BLaER1 treated with 17β-estradiol and CSF1 and Interleukin-3, amounts not matched to agents 10 nM and 100 nM (cell line): ENCODE data around the gene ENO1.
"Not testable (repeated sequence)": the region's sequence is repeated elsewhere in the genome, so short reads cannot be mapped to it uniquely, and the experiment has no call there.

Experiments used
- H3K27ac ChIP-seq, 11 experiments: shearing (Covaris generic); formaldehyde crosslinking; 2 replicates each; pipeline ENCODE4 v1.8.1; 2022
- H3K27me3 ChIP-seq, 11 experiments: shearing (Covaris generic); formaldehyde crosslinking; 2 replicates each; pipeline ENCODE4 v1.8.1; 2022
- H3K36me3 ChIP-seq, 11 experiments: shearing (Covaris generic); formaldehyde crosslinking; 2 replicates each; pipeline ENCODE4 v1.8.1; 2022
- H3K4me1 ChIP-seq, 10 experiments: shearing (Covaris generic); formaldehyde crosslinking; 2 replicates each; pipeline ENCODE4 v1.8.1; 2022
- H3K4me2 ChIP-seq, 11 experiments: shearing (Covaris generic); formaldehyde crosslinking; 2 replicates each; pipeline ENCODE4 v1.8.1; 2022
- H3K4me3 ChIP-seq, 10 experiments: shearing (Covaris generic); formaldehyde crosslinking; 2 replicates each; pipeline ENCODE4 v1.8.1; 2022
- H3K9ac ChIP-seq, 11 experiments: shearing (Covaris generic); formaldehyde crosslinking; 2 replicates each; pipeline ENCODE4 v1.8.1; 2022
- H3K9me3 ChIP-seq, 11 experiments: shearing (Covaris generic); formaldehyde crosslinking; replicated peaks in 1 of 11; 2 replicates each; pipeline ENCODE4 v1.8.1; 2022
- H4K20me1 ChIP-seq, 11 experiments: shearing (Covaris generic); formaldehyde crosslinking; 2 replicates each; pipeline ENCODE4 v1.8.1; 2022
- Cebpa-rat ChIP-seq, 11 experiments: shearing (Covaris generic); IDR thresholded peaks; 2 replicates each; pipeline ENCODE4 v1.8.1; 2022

Gene ENO1

DNA sequence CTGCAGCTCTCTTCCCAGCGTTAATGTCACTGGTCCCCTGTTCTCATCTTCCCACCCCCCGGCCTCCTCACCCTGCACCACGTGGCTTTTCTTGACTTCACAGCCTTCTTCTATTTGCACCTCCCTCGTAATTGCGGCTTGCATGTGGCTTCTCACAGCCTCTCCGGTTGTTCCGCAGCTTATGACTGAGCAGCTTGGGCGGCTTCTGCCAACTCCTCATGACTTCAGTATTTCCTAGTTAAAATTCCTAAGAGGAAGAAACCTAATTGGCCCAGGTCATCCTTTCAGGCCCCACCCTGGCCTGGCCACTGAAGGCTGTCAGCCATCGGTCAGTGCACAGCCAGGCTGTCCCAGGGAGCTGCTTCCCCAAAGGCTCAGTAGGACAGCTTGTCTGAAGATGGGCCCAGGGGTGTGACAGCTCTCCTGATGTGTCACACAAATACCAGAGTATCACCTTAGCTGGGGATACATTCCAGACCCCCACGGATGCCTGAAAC, 52.5 kb downstream of the ENO1 start:
- no peak overlapping the region for H3K4me3 ChIP-seq
- no peaks in the 10 kb centered on the region for H3K27me3 ChIP-seq
- peaks cover 24 to 54% (median 35%) of the 10 kb centered on the region in 10 experiments for H3K4me1 ChIP-seq
- no peak overlapping the region for H3K4me2 ChIP-seq
- H3K9me3 ChIP-seq, result no peaks in the 10 kb centered on the region
- H3K36me3 ChIP-seq, result no peaks in the 10 kb centered on the region
- H3K9ac ChIP-seq, result no peak overlapping the region
- no peak for TF ChIP-seq Cebpa-rat (IDR thresholded peaks at IDR 0.05)
- no peaks in the 10 kb centered on the region for H4K20me1 ChIP-seq
- H3K27ac ChIP-seq, result no peak overlapping the region

DNA sequence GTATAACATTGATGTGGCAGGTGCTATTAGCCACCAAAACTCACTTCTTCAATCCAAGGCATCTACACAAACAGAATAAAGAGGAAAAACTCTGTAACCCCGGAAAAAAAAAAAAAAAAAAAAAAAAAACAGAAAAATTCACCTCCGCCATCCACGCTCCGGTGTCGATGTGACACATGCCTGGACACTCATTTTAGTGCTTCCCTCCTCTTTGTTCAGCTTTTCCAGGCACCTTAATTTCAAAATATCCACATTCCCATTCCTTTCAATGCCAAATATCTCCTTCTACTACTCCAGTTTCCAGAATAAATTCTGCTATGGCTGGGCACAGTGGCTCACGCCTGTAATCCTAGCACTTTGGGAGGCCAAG, 55.2 kb downstream of the ENO1 start:
- no peak for TF ChIP-seq Cebpa-rat (IDR thresholded peaks at IDR 0.05)
- Histone ChIP-seq H3K36me3 (no peaks in the 10 kb centered on the region), H3K4me1 (peaks cover 20 to 64% (median 33%) of the 10 kb centered on the region in 10 experiments), H3K27me3 (no peaks in the 10 kb centered on the region), H3K4me2 (peak overlapping the region in 6 of 11 experiments; percentile 36 to 87 (median 76); a peak in 10 of 22 replicates), H3K9ac (peak overlapping the region in 3 of 11 experiments; percentile 25 to 55 (median 35); a peak in 5 of 22 replicates), H3K9me3 (no peaks in the 10 kb centered on the region), H3K27ac (peak overlapping the region in 4 of 11 experiments; percentile 41 to 78 (median 62); a peak in 7 of 22 replicates), H3K4me3 (no peak overlapping the region), H4K20me1 (no peaks in the 10 kb centered on the region)

DNA sequence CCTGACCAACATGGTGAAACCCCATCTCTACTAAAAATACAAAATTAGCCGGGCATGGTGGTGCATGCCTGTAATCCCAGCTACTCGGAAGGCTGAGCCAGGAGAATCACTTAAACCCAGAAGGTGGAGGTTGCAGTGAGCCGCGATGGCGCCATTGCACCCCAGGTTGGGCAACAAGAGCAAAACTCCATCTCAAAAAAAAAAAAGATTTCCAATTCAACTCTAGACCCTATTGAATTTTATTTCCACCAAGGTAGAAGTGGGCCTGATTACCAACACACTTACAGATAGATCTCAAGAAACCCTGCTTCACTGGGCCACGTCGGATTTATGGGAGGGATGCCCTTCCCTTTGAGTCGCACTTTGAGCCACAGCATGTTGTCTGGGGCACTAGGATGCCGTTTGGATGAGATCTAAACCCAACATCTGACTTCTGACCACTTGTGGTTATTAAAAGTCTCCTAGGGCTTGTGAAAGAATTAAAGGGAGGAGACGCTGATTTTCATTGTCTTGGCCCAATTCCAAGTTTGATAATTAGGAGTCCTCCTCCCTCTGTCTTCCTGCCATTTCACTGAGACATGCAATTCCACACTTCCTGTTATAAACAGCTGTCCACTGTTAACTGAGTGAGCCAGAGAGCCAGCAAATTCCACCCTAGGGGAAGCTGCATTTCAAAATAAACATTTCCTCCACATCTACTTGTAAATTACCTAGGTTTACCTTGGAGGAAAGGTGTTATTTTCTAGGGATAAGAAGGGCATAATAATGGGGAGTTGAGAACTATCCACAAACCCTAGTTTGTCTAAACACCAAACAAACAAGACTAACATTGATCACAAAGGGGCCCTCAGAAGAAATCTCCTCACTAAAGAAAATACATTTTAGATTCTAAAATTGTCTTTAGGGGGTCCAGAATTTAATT, 55.9 kb downstream of the ENO1 start:
- peak overlapping the region; percentile 23 to 87 (median 48); a peak in 21 of 22 replicates for H3K4me2 ChIP-seq
- no peaks in the 10 kb centered on the region for H3K9me3 ChIP-seq
- H3K4me1 ChIP-seq, result peaks cover 21 to 67% (median 34%) of the 10 kb centered on the region in 10 experiments
- peak overlapping the region in 5 of 11 experiments; percentile 0 to 78 (median 56); a peak in 8 of 22 replicates for H3K27ac ChIP-seq
- peak overlapping the region in 3 of 11 experiments; percentile 25 to 55 (median 35); a peak in 5 of 22 replicates for H3K9ac ChIP-seq
- no peak for TF ChIP-seq Cebpa-rat (IDR thresholded peaks at IDR 0.05)
- H3K36me3 ChIP-seq, result no peaks in the 10 kb centered on the region
- peak overlapping the region in 2 of 10 experiments; percentile 9 to 17; a peak in 2 of 20 replicates for H3K4me3 ChIP-seq
- H4K20me1 ChIP-seq, result no peaks in the 10 kb centered on the region
- no peaks in the 10 kb centered on the region for H3K27me3 ChIP-seq

DNA sequence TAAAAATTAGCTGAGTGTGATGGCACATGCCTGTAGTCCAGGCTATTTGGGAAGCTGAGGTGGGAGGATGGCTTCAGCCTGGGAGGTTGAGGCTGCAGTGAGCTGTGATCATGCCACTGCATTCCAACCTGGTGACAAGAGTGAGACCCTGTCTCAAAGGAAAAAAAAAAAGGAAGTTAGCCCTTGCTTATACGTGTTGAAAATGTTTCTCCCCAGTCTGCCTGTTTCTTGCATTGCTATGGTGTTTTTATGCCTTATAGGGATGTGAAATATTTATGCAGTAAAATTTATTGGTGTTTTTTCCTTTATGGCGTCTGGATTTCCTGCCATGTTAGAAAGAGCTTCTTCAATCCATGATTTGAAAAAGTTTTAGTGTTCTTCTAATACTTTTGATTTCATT, 57.4 kb downstream of the ENO1 start:
- Histone ChIP-seq H3K27me3 (no peaks in the 10 kb centered on the region), H3K36me3 (no peaks in the 10 kb centered on the region), H3K4me2 (peak overlapping the region in 5 of 11 experiments; percentile 47 to 87 (median 74); a peak in 8 of 22 replicates), H4K20me1 (no peaks in the 10 kb centered on the region), H3K27ac (no peak overlapping the region), H3K4me3 (no peak overlapping the region), H3K9ac (no peak overlapping the region), H3K4me1 (peaks cover 21 to 66% (median 34%) of the 10 kb centered on the region in 10 experiments), H3K9me3 (no peaks in the 10 kb centered on the region)
- no peak for TF ChIP-seq Cebpa-rat (IDR thresholded peaks at IDR 0.05)

DNA sequence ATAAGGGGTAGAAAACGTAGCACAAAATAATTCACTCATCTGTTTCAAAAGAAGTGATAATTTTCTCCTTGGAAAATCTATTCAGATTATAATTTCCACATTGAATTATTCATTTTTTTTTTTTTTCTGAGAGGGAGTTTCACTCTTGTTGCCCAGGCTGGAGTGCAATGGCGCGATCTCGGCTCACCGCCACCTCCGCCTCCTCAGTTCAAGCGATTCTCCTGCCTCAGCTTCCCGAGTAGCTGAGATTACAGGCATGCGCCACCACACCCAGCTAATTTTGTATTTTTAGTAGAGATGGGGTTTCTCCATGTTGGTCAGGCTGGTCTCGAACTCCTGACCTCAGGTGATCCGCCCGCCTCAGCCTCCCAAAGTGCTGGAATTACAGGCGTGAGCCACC, 59.7 kb downstream of the ENO1 start:
- peak overlapping the region; percentile 64 to 88 (median 78); a peak in 21 of 22 replicates for H3K4me2 ChIP-seq
- H4K20me1 ChIP-seq, result peaks cover 0 to 21% (median 7%) of the 10 kb centered on the region in 11 experiments; a peak in 7 of 22 replicates
- peak overlapping the region in 9 of 11 experiments; percentile 92 to 97 (median 95); a peak in 12 of 22 replicates for H3K9ac ChIP-seq
- peak overlapping the region in 8 of 11 experiments; percentile 89 to 97 (median 92); a peak in 10 of 22 replicates for H3K27ac ChIP-seq
- not testable (repeated sequence) for H3K36me3 ChIP-seq, H3K9me3 ChIP-seq, H3K27me3 ChIP-seq
- peaks cover 41 to 71% (median 54%) of the 10 kb centered on the region in 10 experiments for H3K4me1 ChIP-seq
- H3K4me3 ChIP-seq, result peak overlapping the region; percentile 73 to 90 (median 85); a peak in 15 of 20 replicates

DNA sequence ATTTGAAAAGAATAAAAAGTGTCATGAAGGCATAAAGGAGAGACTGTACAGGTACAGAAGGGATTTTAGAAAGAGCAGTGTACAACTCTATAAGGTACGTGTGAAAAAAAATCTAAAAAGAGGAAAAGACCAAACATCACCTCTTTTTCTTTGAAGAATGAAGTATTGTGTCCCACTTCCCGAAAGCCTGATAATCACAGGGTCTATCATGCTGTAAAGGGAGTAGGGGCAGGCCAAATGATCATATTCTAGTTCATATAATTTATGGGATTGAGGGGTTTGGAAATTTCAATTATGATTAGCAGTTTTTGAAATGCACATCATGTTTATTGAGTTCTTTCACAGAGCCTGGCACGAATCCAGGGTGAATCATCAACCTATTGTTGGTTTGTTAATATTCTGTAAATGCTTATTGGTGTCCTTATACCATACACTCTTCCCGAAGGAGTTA, 60.1 kb downstream of the ENO1 start:
- H3K27me3 ChIP-seq, result no peaks in the 10 kb centered on the region
- H3K27ac ChIP-seq, result peak overlapping the region; percentile 89 to 97 (median 91)
- peaks cover 45 to 71% (median 56%) of the 10 kb centered on the region in 10 experiments for H3K4me1 ChIP-seq

DNA sequence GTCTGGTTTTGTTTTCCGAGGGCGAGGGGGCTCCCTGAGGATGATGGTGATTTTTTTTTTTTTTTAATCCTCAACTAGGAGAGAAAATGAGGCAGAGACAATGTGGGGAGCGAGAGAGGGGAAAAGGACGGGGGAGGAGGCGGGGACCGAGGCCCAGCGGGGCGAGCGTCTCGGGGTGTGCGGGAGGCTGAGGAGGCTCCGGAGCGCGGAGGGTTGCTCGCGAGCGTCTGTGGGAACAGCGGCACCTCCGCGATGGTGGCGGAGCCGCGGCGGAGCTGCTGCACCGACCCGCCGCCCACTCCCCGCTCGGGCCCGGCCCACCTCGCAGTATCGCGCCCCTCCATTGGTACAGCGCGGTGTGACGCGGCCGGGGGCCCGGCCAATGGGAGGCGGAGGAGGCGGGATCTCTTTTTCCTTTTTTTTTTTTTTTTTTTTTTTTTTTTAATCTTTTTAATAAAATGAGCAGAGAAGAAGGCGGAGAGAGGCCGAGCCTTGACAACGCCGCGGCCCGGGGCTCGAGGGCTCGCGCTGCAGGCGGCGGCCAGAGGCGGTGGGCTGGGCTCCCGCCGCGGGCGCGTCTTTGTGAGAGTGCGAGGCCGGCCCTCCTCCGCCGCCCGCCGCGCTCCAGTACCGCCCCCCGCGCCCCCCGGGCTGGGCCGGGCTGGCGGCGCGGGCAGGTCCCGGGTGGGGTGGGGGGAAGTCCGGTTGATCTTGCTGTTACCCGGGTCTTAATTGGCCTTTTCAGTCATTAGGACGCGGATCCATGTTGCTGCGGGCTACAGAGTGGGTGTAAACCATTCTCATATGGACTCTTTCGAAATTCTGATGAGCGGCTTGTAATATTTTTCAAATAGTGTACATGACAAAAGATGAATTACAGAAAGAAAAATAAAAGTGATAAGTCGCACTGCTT, 60.8 kb downstream of the ENO1 start, which contains the start of gene RERE:
Gene RERE (minus strand): TSS at position 229 of the 913 bp plus-strand sequence.
- Histone ChIP-seq H3K9ac (peak within 1 kb of the TSS; percentile 91 to 97 (median 94)), H3K4me3 (peak within 1 kb of the TSS; percentile 73 to 90 (median 85)), H3K27ac (peak within 1 kb of the TSS; percentile 89 to 97 (median 91)), H3K9me3 (no peaks in the 10 kb centered on the region), H3K27me3 (no peaks in the 10 kb centered on the region), H3K36me3 (no peaks in the 10 kb centered on the region), H4K20me1 (peaks cover 0 to 31% (median 9%) of the 10 kb centered on the region in 11 experiments; a peak in 7 of 22 replicates), H3K4me2 (peak within 1 kb of the TSS; percentile 67 to 98 (median 93)), H3K4me1 (peaks cover 45 to 71% (median 54%) of the 10 kb centered on the region in 10 experiments)
- TF ChIP-seq Cebpa-rat (IDR thresholded peaks at IDR 0.05), result no peak

More for the DNA sequence above, 60.1 kb downstream of the ENO1 start:
- peak overlapping the region; percentile 64 to 88 (median 78) for H3K4me2 ChIP-seq
- peak overlapping the region; percentile 73 to 90 (median 85) for H3K4me3 ChIP-seq
- no peak for TF ChIP-seq Cebpa-rat (IDR thresholded peaks at IDR 0.05)
- H3K9me3 ChIP-seq, result no peaks in the 10 kb centered on the region
- peak overlapping the region; percentile 91 to 97 (median 94) for H3K9ac ChIP-seq
- H4K20me1 ChIP-seq, result peaks cover 0 to 25% (median 9%) of the 10 kb centered on the region in 11 experiments; a peak in 7 of 22 replicates
- H3K36me3 ChIP-seq, result no peaks in the 10 kb centered on the region

DNA sequence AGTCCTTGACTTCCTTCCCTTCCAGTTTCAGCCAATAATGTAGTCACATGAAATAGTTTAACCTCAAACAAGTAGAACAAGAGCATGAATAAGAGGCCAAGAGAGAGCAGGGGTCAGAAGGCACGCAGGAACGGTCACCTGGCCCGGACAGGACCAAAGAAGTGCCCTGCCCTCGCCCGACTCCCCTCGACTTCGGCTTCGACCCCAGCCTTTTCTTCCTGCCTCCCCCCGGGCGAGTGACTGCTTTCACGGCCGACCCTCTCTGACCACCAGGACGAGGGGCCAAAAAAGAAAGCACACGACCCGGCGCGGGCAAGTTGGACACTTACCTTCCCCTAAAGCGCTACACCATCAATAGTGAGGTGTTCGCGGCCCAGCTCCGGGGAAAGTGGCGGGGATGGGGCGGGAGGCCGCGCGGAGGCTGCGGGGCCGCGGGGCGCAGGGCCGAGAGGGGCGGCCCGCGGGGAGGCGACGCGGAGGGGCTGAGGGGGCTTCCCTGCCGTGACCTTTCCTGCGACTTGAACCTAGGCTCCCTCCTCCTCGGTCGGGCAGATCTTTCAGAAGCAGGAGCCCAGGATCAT, 61.6 kb downstream of the ENO1 start:
- no peak for TF ChIP-seq Cebpa-rat (IDR thresholded peaks at IDR 0.05)
- Histone ChIP-seq H3K27me3 (no peaks in the 10 kb centered on the region), H3K9me3 (no peaks in the 10 kb centered on the region), H3K27ac (peak overlapping the region; percentile 87 to 97 (median 91)), H4K20me1 (peaks cover 4 to 38% (median 15%) of the 10 kb centered on the region in 11 experiments; a peak in 13 of 22 replicates), H3K4me1 (peaks cover 42 to 64% (median 51%) of the 10 kb centered on the region in 10 experiments), H3K9ac (peak overlapping the region; percentile 91 to 97 (median 94)), H3K4me3 (peak overlapping the region; percentile 73 to 90 (median 85)), H3K36me3 (0 out of 22 replicates have a peak, but pooled peaks cover 0 to under 1% (median 0%) of the 10 kb centered on the region in 11 experiments), H3K4me2 (peak overlapping the region; percentile 67 to 98 (median 93))
